HuH-7 (cell line): ENCODE data around the gene UBA52.
"Not testable (repeated sequence)": the region's sequence is repeated elsewhere in the genome, so short reads cannot be mapped to it uniquely, and the experiment has no call there.

Experiments
- DNase-seq: peaks from one replicate; pipeline ENCODE4 v3.0.0; 2011; ENCODE audit warnings: low spot score

UBA52 gene

GRCh38 chr19:18593367-18594095, 21.9 kb downstream of the UBA52 start:
- no peak for DNase-seq

- DNase-seq = peak; percentile 87
Observed at GRCh38 chr19:18594096-18594823, 22.6 kb downstream of the UBA52 start.

GRCh38 chr19:18594824-18595373, 23.2 kb downstream of the UBA52 start:
- no peak for DNase-seq

- DNase-seq = no peak
Observed at GRCh38 chr19:18595475-18595874, 23.8 kb downstream of the UBA52 start.

- no peak for DNase-seq
Observed at GRCh38 chr19:18596752-18597157, 25.1 kb downstream of the UBA52 start.

GRCh38 chr19:18597809-18598660, 26.4 kb downstream of the UBA52 start:
- DNase-seq = no peak

GRCh38 chr19:18599485-18599884, 27.8 kb downstream of the UBA52 start:
- no peak for DNase-seq

GRCh38 chr19:18600692-18601397, 29.2 kb downstream of the UBA52 start:
- not testable (repeated sequence) for DNase-seq

- no peak for DNase-seq
Observed at GRCh38 chr19:18601875-18602274, 30.2 kb downstream of the UBA52 start.

GRCh38 chr19:18603255-18603957, 31.7 kb downstream of the UBA52 start:
- DNase-seq = no peak

GRCh38 chr19:18603958-18604819, 32.5 kb downstream of the UBA52 start:
- no peak for DNase-seq

- no peak for DNase-seq
Observed at GRCh38 chr19:18604820-18605159, 33.1 kb downstream of the UBA52 start.

- no peak for DNase-seq
Observed at GRCh38 chr19:18605196-18605545, 33.5 kb downstream of the UBA52 start.

GRCh38 chr19:18605546-18606280, 34.1 kb downstream of the UBA52 start:
- DNase-seq = no peak

GRCh38 chr19:18606281-18607225, 34.9 kb downstream of the UBA52 start, which contains the start of gene CRLF1:
TSS of gene CRLF1 (minus strand) at chr19:18606799. CDS start at chr19:18606656, 143 bp downstream.
- DNase-seq = no peak

- DNase-seq = no peak
Observed at GRCh38 chr19:18607226-18608101, 35.8 kb downstream of the UBA52 start.

- no peak for DNase-seq
Observed at GRCh38 chr19:18608102-18608804, 36.6 kb downstream of the UBA52 start.
